Fibroblast of skin of right biceps (primary cell): ENCODE measurements around the gene TLE2.
"Not testable (repeated sequence)": the region's sequence is repeated elsewhere in the genome, so short reads cannot be mapped to it uniquely, and the experiment has no call there.

ENCODE experiments used
- DNase-seq: peaks from one replicate; pipeline ENCODE4 v3.0.0-alpha.2; 2013

TLE2 gene

DNA sequence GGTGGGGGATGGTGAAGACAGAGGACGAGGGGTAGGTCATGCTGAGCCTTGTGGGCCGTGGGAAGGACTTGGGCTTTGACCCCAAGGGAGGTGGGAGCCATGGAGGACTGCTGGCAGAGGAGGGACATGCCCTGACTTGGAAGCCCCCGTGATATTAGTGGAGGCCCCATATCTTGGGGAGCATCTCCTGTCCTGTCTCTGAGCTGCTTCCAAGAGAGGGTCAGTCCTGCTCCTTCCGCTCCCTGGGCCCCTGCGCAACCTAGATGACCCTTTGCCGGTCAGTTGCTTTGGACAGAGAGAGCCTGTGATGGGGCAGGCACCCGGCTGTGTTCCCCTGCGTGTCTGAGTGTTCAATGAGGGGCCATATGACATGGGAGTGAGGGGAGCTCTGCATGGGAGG is 46.5 kb downstream of the TLE2 start:
- no peak for DNase-seq

DNA sequence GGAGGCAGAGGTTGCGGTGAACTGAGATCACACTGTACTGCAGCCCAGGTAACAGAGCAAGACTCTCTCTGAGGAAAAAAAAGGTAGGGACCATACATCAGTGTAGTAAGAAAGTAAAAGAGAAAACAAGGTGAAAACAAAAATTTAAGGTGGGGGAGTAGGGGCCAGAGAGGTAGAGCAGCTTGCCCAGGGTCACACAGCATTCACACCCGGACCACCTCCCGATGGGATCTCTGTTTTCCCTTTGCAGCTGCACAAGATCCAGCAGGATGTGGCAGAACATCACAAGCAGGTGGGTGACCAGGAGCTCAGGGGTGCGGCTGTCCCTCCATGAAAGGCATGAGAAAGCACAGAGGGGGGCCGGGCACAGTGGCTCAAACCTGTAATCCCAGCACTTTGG is 47.2 kb downstream of the TLE2 start:
- DNase-seq, result no peak

DNA sequence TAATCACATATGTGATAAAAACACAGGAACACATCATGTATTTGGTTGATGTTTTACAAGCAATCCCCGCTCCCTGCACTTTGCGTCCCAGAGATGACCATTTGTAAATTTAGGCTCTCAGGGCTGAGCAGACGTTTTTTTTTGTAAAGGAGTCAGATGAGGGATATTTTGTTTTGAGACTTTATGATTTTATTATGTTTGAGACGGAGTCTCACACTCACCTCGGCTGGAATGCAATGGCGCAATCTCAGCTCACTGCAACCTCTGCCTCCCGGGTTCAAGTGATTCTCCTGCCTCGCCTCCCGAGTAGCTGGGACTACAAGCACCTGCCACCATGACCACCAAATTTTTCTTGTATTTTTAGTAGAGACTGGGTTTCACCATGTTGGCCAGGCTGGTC is 50.3 kb downstream of the TLE2 start:
- no peak for DNase-seq

DNA sequence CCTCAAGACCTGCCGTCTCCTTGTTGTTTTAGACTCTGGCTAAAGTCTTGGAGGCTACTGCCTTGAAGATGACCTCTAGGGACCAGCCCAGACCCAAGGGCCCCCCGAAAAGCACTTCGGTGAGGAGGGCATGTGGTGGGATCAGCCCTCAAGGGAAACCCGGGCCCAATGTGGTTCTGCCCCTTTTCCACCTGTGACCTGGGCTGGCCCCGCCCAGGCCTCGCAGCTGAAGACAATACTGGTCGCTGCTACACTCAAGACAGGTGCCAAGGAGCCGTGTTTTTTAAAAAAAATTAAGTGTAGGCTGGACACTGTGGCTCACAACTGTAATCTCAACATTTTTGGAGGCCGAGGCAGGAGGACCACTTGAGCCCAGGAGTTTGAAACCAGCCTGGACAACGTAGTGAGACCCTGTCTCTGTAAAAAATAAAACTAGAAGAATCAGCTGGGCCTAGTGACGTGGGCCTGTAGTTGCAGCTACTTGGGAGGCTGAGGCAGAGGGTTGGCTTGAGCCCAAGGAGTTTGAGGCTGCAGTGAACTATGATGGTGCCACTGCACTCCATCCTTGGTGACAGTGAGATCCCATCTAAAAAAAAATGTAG is 50.8 kb downstream of the TLE2 start:
- DNase-seq, result no peak

DNA sequence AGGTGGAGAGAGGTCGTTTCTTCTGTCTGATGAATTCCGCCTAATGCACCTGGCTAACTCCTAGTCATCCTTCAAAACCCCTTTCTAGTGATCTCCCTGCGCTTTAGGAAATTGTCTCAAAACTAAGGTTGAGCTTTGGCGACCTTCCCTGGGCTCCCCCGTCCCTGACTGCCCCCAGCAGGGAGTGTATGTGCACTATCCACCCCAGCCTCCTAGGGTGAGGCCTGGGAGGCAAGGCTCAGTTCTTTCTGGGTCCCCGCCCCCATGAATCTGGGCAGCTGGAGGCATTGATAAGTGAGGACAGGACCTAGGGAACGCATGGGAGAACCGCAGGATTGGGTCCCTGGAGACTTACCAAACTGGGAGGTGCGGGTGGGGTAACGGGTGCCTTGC is 51.3 kb downstream of the TLE2 start:
- DNase-seq, result no peak

DNA sequence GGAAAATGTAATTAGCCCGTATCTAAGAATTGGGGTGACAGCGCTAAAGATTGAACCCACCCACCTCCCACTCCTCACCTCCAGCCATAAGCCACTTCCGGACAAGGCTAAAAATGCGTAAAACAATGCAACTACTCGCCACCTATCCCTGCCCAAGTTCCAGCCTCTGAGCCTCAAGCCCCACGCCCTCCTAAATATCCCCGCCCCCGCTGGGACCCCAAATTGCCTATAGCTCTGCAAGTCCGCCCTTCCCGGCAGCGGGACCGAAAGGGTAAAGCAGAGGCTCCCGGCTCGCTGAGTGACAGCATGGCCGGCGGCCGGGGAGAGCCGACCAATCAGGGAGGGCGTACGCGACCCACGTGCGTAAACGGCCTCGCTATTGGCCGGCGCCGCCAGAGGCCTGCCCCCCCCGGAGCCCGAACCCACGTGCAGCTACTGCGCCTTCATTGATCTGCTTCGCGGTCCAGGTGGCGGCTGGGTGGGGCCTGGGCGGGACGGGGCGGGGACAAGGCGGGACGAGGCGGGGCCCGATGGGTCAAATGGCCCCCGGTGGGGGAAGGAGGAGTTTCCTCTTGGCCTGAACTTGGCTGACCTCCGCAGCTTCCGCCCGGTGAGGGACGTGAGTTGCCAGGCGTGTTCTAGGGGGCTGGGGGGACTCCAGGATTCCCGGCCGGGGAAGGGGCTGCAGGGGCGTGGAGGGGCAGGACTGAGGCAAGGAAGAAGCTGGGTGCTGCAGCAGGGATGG is 51.9 kb downstream of the TLE2 start, which contains the start of gene TLE6:
Gene TLE6 (plus strand): TSS at position 564 of the 745 bp plus-strand sequence. CDS start 670 bp downstream, outside the sequence.
- DNase-seq, result peak; percentile 94

DNA sequence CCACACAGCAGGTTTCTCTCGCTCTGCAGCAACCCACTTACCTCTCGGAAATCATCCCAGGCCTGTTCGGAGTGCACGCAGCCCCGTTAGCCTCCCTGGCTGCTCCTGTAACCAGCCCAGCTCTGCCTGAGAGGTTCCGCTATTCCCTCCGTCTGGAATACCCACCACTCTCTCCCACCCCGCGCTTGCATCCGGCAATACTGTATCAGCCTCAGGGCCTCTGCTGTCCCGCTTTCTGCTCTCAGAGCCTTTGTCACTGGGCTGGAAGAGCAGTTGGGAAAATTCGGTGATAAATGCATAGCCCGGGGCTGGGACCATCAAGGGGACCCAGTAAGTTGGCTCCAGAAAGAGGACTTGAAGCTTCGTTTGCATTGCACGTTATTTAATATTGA is 52.5 kb downstream of the TLE2 start:
- no peak for DNase-seq

DNA sequence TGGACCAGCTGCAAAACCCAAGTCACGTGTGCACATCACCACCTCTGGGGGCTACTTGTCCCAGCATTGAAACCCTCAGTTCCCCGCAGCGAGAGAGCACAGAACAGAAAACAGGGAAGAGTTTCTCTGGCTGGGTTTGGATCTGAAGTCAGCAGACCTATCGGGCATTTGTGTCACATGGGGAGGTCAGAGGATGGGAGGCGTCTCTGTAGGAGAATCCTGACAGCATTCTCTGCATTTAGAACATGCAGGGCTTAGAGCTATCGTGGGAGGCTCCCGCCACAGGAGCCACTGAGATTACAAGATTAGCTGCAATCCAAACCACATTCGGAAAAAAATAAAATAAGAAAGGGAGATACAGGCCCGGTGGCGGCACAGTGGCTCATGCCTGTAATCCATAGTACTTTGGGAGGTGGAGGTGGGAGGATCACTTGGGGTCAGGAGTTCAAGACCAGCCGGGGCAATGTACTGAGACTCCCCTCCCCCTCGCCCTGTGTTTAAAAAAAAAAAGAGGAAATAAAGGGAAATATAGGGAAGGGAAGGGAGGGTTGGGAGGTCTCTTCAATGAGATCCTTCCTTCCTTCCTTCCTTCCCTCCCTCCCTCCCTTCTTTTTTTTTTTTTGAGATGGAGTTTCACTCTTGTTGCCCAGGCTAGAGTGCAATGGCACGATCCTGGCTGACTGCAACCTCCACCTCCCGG is 54.6 kb downstream of the TLE2 start:
- no peak for DNase-seq

DNA sequence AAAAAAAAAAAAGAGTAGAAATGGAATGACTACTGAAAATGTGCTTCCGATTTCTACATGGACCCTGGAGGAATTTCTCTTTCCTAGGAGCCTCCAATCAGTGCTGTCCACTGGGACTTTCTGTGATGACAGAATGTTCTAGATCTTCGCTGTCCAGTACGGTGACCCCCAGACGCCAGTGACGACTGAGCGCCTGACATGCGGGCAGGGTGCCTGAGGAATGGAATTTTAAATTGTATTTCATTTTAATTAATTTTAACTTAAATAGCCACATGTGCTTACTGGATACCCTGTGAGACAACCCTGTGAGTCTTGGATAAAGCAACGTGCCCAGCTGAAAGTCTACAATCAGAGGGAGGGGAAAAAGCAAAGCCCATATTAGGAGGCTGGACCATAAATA is 55.9 kb downstream of the TLE2 start:
- no peak for DNase-seq

DNA sequence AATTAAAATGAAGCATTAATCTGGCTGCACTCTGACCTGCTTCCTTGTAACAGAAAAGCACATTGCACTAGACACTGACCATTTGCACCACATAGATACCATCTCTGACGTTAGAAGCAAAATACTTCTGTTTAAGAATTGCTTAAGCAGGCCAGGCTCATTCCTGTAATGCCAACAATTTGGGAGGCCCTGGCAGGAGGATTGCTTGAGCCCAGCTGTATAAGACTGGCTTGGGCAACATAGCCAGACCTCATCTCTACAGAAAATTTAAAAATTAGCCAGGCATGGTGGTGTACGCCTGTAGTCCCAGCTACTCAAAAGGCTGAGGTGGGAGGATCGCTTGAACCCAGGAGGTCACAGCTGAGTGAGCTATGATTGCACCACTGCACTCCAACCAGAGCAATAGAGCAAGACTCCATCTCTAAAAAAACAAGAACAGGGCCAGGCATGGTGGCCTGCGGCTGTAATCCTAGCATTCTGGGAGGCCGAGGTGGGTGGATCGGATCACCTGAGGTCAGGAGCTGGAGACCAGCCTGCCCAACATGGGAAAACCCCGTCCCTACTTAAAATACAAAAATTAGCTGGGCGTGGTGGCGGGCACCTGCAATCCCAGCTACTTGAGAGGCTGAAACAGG is 58.8 kb downstream of the TLE2 start:
- DNase-seq, result no peak

DNA sequence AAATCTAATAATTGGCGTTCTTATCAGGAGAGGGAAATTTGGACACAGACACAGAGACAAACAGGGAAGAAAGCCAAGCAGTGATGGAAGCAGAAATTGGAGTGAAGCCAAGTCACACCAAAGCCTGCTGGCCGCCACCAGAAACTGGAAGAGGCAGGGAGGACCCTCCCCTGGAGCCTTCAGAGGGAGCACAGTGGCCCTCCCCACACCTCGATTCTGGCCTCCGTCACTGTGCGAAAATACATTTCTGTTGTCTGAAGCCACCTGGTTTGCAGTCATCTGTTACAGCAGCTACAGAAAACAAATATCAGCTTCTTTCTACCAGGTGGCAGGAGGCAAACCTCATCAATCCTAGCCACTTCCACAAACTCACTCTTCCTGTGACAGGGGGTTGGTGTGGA is 60.0 kb downstream of the TLE2 start:
- DNase-seq, result peak; percentile 25

DNA sequence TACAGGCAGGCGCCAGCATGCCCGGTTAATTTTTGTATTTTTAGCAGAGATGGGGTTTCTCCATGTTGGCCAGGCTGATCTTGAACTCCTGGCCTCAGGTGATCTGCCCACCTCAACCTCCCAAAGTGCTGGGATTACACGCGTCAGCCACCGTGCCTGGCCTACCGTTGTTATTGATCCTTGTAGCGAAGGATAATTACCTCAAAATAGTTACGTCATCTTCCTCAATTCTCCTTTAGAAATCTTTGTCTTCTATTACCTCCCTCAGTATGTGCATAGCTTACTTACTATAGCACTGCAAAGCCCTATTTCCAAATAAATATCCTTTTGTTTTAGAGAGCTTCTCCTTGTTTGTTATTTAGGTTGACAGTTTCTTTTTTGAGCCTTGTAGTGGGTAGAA is 61.1 kb downstream of the TLE2 start:
- DNase-seq, result no peak

DNA sequence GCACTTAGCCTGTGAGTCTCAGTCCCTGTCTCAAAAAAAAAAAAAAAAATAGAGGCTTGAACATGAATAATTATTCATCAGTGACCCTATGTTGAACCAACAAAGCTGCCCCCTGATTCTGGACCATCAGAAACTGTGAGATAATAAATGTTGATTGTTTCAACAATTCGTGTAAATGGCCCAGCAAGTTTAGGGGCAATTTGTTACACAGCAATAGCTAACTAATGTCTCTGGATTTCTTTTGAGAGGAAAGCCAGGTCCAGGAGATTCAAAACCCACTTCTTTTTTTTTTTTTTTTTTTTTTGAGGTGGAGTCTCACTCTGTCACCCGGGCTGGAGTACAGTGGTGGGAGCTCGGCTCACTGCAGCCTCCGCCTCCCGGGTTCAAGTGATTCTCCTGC is 64.2 kb downstream of the TLE2 start:
- no peak for DNase-seq

DNA sequence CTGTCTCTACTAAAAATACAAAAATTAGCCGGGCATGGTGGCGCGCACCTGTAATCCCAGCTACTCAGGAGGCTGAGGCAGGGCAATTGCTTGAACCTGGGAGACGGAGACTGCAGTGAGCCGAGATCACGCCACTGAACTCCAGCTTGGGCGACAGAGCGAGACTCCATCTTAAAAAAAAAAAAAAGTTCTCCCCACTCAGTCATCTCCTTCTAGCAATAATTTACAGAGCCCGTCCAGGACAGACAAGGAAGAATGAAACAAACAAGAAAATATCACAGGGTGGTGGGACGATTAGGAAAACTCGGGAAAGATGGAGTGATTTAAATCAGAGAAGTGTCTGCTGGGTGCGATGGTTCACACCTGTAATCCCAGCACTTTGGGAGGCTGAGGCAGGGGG is 65.4 kb downstream of the TLE2 start:
- DNase-seq, result not testable (repeated sequence)

DNA sequence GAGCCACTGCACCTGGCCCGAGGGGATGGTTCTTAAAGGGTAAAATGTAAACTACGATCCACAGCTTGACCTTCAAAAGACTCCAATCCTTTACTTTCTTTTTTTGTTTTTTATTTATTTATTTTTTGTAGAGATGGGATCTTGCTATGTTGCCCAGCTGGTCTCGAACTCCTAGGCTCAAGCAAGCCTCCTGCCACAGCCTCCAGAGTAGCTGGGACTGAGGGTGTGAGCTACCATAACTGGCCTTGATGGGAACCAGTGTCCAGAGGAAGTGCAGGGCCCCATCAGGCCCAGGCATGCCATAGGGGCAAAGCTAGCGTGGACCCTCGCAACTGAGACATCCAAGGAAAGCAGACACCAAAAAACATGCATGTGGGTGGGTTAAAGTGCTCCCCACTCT is 66.0 kb downstream of the TLE2 start:
- DNase-seq, result no peak

DNA sequence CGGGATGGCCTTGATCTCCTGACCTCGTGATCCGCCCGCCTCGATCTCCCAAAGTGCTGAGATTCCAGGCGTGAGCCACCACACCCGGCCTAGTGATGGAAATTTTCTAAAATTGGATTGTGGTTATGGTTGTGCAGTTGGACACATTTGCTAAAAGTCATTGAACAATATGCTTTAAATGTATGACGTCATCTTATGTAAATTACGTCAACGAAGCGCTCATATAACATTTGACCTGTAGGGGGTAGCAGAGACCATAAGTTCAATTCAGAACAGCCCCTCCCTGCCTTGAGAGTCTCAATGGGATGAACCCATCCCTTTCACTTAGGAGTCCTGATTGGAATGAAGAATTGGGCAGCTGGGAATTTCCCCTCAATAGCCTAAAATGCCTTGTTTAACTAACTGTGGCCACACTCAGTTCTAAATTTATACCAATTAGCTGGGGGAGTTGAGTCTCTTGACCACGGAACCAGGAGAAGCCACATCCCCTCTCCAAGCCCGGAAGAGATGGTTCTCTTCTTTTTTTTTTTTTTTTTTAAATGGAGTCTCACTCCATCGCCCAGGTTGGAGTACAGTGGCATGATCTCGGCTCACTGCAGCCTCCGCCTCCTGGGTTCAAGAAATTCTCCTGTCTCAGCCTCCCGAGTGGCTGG is 66.9 kb downstream of the TLE2 start:
- peak; percentile 86 for DNase-seq

DNA sequence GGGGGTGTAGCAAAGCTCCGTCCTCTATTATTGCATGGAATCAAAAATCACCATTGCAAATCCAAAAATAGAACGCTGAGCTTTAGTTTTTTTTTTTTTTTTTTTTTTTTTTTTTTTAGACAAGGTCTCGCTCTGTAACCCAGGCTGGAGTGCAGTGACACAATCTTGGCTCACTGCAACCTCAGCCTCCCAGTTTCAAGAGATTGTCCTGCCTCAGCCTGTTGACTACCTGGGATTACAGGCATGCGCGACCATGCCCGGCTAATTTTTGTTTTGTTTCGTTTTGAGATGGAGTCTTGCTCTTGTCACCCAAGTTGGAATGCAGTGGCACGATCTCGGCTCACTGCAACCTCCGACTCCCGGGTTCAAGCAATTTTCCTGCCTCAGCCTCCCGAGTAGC is 69.0 kb downstream of the TLE2 start:
- no peak for DNase-seq

DNA sequence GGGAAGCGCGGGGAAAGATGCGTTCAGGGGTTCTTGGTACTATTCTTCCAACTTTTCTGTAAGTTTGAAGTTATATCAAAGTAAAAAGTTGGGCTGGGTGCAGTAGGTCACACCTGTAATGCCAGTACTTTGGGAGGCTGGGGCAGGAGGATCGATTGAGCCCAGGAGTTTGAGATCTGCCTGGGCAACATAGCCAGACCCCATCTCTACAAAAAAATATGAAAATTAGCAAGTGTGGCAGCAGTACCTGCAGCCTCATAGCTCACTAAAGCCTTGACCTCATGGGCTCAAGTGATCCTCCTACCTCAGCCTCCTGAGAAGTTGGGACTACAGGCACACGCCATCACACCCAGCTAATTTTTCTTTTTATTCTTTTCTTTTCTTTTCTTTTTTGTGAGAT is 71.9 kb downstream of the TLE2 start:
- no peak for DNase-seq

DNA sequence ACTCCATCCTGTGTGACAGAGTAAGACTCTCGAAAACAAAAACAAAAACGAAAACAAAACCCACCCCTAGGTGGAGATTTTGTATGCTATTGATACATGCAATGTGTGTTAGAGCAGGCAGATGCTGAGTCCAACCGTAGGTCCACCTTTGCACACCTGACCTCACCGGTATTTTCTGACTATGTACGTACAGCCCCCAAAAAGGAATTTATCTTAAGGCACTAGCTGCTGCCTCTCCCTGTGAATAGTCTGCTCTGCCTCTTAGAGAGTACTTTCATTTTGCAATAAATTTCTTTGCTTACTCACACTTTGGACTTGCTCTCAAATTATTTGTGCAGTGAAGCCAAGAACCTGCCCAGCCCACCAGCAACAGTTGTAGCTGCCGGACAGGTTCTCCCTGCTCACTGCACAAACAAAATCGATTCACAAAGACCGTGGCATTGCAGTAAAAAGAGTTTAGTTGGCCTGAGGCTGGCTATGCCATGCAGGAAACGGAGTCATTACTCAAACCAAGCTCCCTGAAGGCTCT is 76.1 kb downstream of the TLE2 start:
- no peak for DNase-seq

DNA sequence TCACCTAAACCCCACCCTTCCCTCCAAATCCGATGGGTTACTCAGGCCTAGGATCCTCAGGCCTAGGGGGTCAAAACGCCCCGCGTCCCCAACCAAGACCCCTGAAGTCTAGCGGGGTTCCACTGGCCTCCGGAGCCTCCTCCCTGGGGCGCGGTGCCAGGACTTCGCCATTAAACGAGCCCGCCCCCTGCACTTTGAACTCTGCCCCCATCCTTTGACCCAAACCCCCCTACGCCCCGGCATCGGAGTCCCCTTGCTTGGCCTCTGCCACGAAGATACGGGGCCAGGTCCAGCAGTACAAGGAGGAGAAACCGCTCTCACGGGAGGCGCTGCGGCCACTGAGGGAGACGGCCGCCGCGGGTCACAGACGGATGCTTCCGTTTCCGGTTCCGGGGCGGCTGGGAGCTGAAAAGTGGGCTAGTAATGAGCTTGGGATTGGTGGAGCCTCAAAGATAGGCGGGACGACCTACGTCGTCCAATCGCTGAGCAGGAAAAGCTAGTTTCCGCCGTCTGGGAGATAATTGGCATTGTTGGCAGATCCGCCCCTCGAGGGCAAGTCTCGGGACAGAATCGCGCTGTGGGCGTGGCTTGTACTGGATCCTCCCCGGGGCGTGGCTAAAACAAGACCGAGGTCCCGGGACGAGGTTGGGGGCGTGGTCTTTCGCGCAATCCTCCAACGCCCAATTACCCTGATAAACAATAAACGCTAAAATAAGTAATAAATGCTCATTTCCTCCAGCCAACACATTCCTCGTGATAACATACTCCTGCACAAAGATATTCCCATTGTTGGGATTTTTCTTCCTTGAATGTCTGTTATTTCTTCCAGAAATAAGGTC is 78.6 kb downstream of the TLE2 start:
- peak; percentile 99 for DNase-seq

DNA sequence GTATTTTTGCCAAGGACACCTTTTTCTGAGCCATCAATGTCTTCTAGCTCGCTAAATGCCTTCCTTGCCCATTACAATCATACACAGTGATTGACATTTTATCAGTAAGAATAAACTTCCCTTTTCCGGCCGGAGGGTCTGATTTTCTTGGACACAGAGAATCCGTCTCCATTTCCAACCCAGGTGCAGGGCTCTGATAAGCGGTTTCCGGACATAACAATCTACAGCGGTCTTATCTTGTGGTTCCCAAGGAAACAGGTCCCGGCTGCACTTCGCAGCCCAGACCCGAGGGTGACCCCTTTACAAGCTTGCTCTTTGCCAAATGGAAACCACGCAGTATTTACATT is 79.2 kb downstream of the TLE2 start:
- DNase-seq, result no peak
